Sigmoid colon (tissue), 7 donors: ENCODE data around the gene RBKS. TPM values are rescaled to one million over a fixed set of nuclear protein-coding genes. Genes with fewer than 3 reads are reported as not detected.
"Not testable (repeated sequence)": the region's sequence is repeated elsewhere in the genome, so short reads cannot be mapped to it uniquely, and the experiment has no call there.

Source experiments
- DNase-seq: peaks from one replicate; pipeline ENCODE4 v3.0.0-alpha.2; 2019
- H3K27ac ChIP-seq, 4 donors: fragments of 200-600 bp; sonication (generic); one replicate each; pipeline ENCODE4 v1.5.1; 2016 to 2019; ENCODE audit warnings: mild to moderate bottlenecking in 1 of 4
- H3K27me3 ChIP-seq, 3 donors: fragments of 200-600 bp; sonication (generic); one replicate each; pipeline ENCODE4 v1.5.1; 2019; ENCODE audit warnings: mild to moderate bottlenecking in 1 of 3
- H3K36me3 ChIP-seq, 4 donors: fragments of 200-600 bp; sonication (generic); one replicate each; pipeline ENCODE4 v1.5.1; 2016 to 2019
- H3K4me1 ChIP-seq, 4 donors: fragments of 200-600 bp; sonication (generic); one replicate each; pipeline ENCODE4 v1.5.1; 2017 to 2019
- H3K4me3 ChIP-seq, 4 donors: fragments of 200-600 bp; sonication (generic); one replicate each; pipeline ENCODE4 v1.5.1; 2017 to 2019; ENCODE audit warnings: mild to moderate bottlenecking in 2 of 4, moderate library complexity in 1 of 4
- H3K9me3 ChIP-seq, 4 donors: fragments of 200-600 bp in 3 of 4; sonication (generic) in 3 of 4; one replicate each; pipeline versions ENCODE4 v1.5.1 to v1.6.1; 2013 to 2019
- EP300 ChIP-seq, 4 donors: sonication (generic); formaldehyde crosslinking; IDR thresholded peaks; one replicate each; pipeline ENCODE4 v1.6.1; 2017; ENCODE audit warnings: antibody characterized with exemption in 4 of 4
- POLR2A ChIP-seq, 2 donors: fragments of 450-650 bp; IDR thresholded peaks; one replicate each; pipeline ENCODE4 v1.6.1; 2016; ENCODE audit warnings: antibody characterized with exemption in 2 of 2, mild to moderate bottlenecking in 2 of 2, moderate library complexity in 2 of 2
- POLR2AphosphoS5 ChIP-seq, 4 donors: sonication (generic); formaldehyde crosslinking; IDR thresholded peaks; one replicate each; pipeline ENCODE4 v1.6.1; 2017; ENCODE audit warnings: antibody characterized with exemption in 4 of 4
- WGBS, 2 donors: extraction: QIAGEN DNeasy Blood & Tissue Kit; methylation state at CpG; one replicate each; pipeline ENCODE4 v1.1.7; 2013; 5-methylcytosine and 5-hydroxymethylcytosine counted together
- intact Hi-C: fragments of 100-400 bp; cut with DNase I; formaldehyde crosslinking; loops from one replicate; pipeline ENCODE4 v1.15.1; 2023
- polyA plus RNA-seq, 3 donors: library from polyadenylated mRNA; stranded (reverse); fragments of 200-250 nt; gene quantifications; one replicate each; pipeline ENCODE4 v1.2.3, GENCODE V29; 2013
- total RNA-seq, 4 donors: library from RNA; depleted of rRNA; stranded (reverse); fragments of >200 nt; gene quantifications; one replicate each; pipeline ENCODE4 v1.1.0, GENCODE V29; 2016
- TF ChIP-seq, protein P1 (sequence below), 4 experiments: fragments of 450-650 bp in 3 of 4; fragments of 200-600 bp in 1 of 4; IDR thresholded peaks; one replicate each; pipeline ENCODE4 v1.5.1; 2016 to 2019; ENCODE audit warnings: antibody characterized with exemption in 4 of 4, mild to moderate bottlenecking in 3 of 4, moderate library complexity in 2 of 4
- donor health status: healthy with polysubstance abuse.
- donor health status: Bipolar disorder and iron deficiency.
- donor health status: healthy.

The RBKS gene
- total and polyA plus RNA-seq, 7 donors: 0.55 to 28.0 (median 3.1) TPM

DNA sequence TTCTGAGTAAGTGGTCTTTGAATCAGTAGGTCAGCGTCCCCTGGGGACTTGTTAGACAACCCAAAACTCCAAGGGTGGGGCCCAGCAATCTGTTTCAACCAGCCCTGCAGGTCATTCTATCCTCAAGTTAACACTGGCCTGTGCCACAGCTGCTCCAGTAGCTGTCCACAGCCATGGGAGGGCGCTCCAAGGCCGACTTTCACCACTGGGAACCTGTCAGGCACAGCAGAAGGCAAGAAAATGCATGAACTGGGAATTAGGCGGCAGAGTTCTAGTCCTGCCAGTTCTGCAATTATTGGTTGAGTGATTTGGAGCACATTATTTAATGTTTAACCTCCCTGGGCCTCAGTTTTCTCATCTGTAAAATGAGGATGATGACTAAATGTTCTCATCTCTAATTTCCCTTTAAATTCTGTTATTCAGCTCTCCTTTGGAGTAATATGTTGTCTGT is 136.0 kb downstream of the RBKS start:
- peak; percentile 85 for DNase-seq
- WGBS, 2 donors: 11 to 28% methylated on average over 4 of the region's 4 CpGs

DNA sequence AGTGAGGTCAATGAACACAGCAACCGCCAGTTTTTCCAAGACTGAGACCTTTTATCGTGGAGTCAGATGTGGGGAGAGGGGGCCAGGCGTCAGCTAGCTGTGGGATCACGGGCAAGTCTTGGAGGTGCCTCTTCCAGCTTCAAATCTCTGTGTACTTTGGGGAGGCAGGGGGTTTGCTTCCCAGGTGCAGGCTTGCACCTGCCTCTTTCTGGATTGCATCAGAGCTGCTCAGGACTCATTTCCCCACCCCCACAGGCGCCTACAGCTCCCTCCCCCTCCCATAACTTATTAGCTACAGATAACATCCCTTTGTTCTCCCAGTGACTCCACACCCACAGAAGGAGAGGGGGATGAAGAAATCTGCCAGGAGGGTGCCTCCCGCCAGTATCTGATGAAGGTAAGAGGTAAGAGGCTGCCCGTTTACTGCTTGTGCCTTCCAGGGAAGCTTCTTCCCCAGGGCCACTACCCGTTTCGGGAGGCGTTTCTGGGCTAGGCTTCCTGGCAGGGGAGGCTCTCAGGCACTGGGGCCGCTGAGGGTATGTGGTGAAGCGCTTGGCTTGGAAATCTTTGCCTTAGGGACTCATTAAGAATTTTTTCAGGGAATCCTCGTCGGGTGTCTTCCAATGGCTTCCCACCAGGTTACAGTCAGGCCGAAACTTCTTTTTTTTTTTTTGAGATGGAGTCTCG is 137.5 kb downstream of the RBKS start:
- Histone ChIP-seq H3K27me3 (no peaks in the 10 kb centered on the region), H3K4me3 (no peak overlapping the region), H3K4me1 (no peaks in the 10 kb centered on the region), H3K27ac (no peak overlapping the region), H3K36me3 (no peaks in the 10 kb centered on the region), H3K9me3 (peaks cover 0 to 3% (median 0%) of the 10 kb centered on the region in 4 donors)
- DNase-seq: no peak
- intact Hi-C loops: no loop called here
- TF ChIP-seq POLR2A (IDR thresholded peaks at IDR 0.05) (no peak), EP300 (IDR thresholded peaks at IDR 0.05) (no peak), POLR2AphosphoS5 (IDR thresholded peaks at IDR 0.05) (no peak)
- TF ChIP-seq, protein P1, sequence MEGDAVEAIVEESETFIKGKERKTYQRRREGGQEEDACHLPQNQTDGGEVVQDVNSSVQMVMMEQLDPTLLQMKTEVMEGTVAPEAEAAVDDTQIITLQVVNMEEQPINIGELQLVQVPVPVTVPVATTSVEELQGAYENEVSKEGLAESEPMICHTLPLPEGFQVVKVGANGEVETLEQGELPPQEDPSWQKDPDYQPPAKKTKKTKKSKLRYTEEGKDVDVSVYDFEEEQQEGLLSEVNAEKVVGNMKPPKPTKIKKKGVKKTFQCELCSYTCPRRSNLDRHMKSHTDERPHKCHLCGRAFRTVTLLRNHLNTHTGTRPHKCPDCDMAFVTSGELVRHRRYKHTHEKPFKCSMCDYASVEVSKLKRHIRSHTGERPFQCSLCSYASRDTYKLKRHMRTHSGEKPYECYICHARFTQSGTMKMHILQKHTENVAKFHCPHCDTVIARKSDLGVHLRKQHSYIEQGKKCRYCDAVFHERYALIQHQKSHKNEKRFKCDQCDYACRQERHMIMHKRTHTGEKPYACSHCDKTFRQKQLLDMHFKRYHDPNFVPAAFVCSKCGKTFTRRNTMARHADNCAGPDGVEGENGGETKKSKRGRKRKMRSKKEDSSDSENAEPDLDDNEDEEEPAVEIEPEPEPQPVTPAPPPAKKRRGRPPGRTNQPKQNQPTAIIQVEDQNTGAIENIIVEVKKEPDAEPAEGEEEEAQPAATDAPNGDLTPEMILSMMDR (IDR thresholded peaks at IDR 0.05): no peak
- 19 to 64% methylated on average over 16 of the region's 16 CpGs for WGBS, 2 donors

More for the DNA sequence above, 136.0 kb downstream of the RBKS start:
- peaks cover 0 to 2% (median 0%) of the 10 kb centered on the region in 4 donors for H3K9me3 ChIP-seq
- H3K36me3 ChIP-seq: no peaks in the 10 kb centered on the region
- TF ChIP-seq EP300 (IDR thresholded peaks at IDR 0.05) (no peak), POLR2A (IDR thresholded peaks at IDR 0.05) (no peak), POLR2AphosphoS5 (IDR thresholded peaks at IDR 0.05) (no peak)
- TF ChIP-seq, protein P1 (IDR thresholded peaks at IDR 0.05): peak; percentile 77 to 84 (median 81)
- no peak overlapping the region for H3K4me3 ChIP-seq
- no peak overlapping the region for H3K27ac ChIP-seq
- H3K4me1 ChIP-seq: no peaks in the 10 kb centered on the region
- no peaks in the 10 kb centered on the region for H3K27me3 ChIP-seq
- intact Hi-C loops: loop anchor here (1.0 kb wide), 1 partner anchor 698 kb away; no protein-coding TSS in a partner anchor

DNA sequence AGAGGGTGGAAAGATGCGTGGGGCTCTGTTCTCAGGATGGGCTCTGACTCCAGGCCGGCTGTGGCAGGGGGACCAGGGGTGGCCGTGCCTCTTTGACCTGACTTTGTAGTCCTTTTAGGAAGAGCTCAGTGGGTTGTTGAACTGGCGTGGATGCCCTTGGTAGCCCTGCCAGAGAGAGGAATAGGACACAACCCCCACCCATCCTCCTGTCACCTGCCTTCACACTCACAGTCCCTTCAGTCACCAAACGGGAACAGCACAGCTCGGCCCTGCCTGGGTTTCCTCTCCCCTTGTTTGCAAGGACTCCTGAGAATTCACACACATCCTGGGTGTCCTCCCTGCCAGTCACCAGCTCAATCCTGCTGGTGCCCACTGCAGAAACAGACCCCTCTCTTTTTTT is 138.8 kb downstream of the RBKS start:
- 94% methylated on average over 6 of the region's 6 CpGs for WGBS, 2 donors
- H3K27ac ChIP-seq: no peak overlapping the region
- H3K4me3 ChIP-seq: no peak overlapping the region
- no peaks in the 10 kb centered on the region for H3K27me3 ChIP-seq
- TF ChIP-seq EP300 (IDR thresholded peaks at IDR 0.05) (no peak), POLR2AphosphoS5 (IDR thresholded peaks at IDR 0.05) (no peak), POLR2A (IDR thresholded peaks at IDR 0.05) (no peak)
- TF ChIP-seq, protein P1 (IDR thresholded peaks at IDR 0.05): no peak
- no peaks in the 10 kb centered on the region for H3K36me3 ChIP-seq
- no peak for DNase-seq
- H3K9me3 ChIP-seq: peaks cover 0 to 3% (median 0%) of the 10 kb centered on the region in 4 donors
- H3K4me1 ChIP-seq: no peaks in the 10 kb centered on the region
- intact Hi-C loops: no loop called here

DNA sequence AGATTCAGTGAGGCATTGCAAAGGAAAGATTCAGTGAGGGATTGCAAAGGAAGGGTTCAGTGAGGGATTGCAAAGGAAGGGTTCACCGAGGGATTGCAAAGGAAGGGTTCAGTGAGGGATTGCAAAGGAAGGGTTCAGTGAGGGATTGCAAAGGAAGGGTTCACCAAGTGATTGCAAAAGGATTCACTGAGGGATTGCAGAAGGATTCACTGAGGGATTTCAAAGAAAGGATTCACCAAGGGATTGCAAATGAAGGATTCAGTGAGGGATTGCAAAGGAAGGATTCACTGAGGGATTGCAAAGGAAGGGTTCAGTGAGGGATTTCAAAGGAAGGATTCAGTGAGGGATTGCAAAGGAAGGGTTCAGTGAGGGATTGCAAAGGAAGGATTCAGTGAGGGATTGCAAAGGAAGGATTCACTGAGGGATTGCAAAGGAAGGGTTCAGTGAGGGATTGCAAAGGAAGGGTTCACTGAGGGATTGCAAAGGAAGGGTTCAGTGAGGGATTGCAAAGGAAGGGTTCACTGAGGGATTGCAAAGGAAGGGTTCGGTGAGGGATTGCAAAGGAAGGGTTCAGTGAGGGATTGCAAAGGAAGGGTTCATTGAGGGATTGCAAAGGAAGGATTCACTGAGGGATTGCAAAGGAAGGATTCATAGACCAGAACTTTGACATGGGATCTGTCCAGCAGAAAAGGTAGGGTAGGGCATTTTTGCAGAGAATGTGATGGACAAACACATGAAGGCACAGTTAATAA is 141.2 kb downstream of the RBKS start:
- H3K27ac ChIP-seq, H3K4me3 ChIP-seq, H3K27me3 ChIP-seq, H3K36me3 ChIP-seq, intact Hi-C loops, H3K4me1 ChIP-seq, H3K9me3 ChIP-seq, DNase-seq: not testable (repeated sequence)
- 90 to 91% methylated on average over 2 of the region's 2 CpGs for WGBS, 2 donors

DNA sequence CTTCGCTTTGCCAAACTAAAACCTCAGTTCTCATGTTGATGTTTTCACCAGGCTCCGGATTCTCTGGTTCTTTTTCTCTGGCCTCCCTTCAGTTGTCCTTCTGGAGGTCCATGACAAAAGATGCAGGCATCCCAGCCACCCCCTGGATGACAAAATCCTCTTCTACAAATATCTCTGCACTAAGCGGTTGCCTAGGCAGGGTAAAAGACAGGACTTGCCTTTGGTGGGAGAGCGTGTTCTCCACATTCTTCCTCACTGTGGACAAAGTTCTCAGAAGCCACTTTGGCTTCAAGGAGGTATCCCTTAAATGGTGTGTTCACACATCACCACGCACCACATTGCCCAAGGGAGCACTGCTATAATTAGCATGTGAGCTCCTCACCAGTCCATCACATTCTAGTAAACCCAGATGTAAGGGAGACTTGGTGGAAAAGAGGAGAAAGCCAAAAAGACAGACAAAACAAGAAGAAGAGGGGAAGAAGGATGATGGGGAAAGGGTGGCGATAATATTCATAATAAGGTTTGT is 142.3 kb downstream of the RBKS start:
- H3K4me1 ChIP-seq: no peaks in the 10 kb centered on the region
- WGBS, 2 donors: 76 to 80% methylated on average over 6 of the region's 6 CpGs
- no peak overlapping the region for H3K27ac ChIP-seq
- H3K9me3 ChIP-seq: peaks cover 0 to 3% (median 0%) of the 10 kb centered on the region in 4 donors
- H3K36me3 ChIP-seq: no peaks in the 10 kb centered on the region
- H3K4me3 ChIP-seq: no peak overlapping the region
- H3K27me3 ChIP-seq: no peaks in the 10 kb centered on the region
- no peak for TF ChIP-seq EP300 (IDR thresholded peaks at IDR 0.05)
- no peak for DNase-seq
- intact Hi-C loops: no loop called here
